Activated T-helper 17 cell treated with anti-CD3 and anti-CD28 coated beads, Interleukin-2, amount 50 U/mL, for 72 hours (primary cell): ENCODE measurements around the gene UBE4A. TPM values are rescaled to one million over a fixed set of nuclear protein-coding genes. Genes with fewer than 3 reads are reported as not detected.

ENCODE experiments used
- ATAC-seq: fragments of 150-1000 bp; cut with Tn5 transposase; replicated peaks from 2 replicates; pipeline ENCODE4 v1.10.0; 2021; ENCODE audit warnings: mild to moderate bottlenecking, moderate library complexity
- H3K27ac Mint-ChIP-seq: one replicate; pipeline ENCODE4 v1.8.0; 2022; ENCODE audit warnings: mixed read lengths
- H3K27me3 Mint-ChIP-seq: one replicate; pipeline ENCODE4 v1.8.0; 2022; ENCODE audit warnings: mixed read lengths
- H3K36me3 Mint-ChIP-seq: one replicate; pipeline ENCODE4 v1.8.0; 2022; ENCODE audit warnings: low read depth, mild to moderate bottlenecking, mixed read lengths
- H3K4me1 Mint-ChIP-seq: one replicate; pipeline ENCODE4 v1.8.0; 2022; ENCODE audit warnings: mixed read lengths
- H3K4me3 Mint-ChIP-seq: one replicate; pipeline ENCODE4 v1.8.0; 2022; ENCODE audit warnings: mild to moderate bottlenecking, mixed read lengths
- H3K9me3 Mint-ChIP-seq: one replicate; pipeline ENCODE4 v1.8.0; 2022; ENCODE audit warnings: mixed read lengths
- total RNA-seq, 2 donors: library from RNA; stranded (reverse); gene quantifications; one replicate each; pipeline ENCODE4 v1.2.3, GENCODE V29; 2022

The UBE4A gene, protein sequence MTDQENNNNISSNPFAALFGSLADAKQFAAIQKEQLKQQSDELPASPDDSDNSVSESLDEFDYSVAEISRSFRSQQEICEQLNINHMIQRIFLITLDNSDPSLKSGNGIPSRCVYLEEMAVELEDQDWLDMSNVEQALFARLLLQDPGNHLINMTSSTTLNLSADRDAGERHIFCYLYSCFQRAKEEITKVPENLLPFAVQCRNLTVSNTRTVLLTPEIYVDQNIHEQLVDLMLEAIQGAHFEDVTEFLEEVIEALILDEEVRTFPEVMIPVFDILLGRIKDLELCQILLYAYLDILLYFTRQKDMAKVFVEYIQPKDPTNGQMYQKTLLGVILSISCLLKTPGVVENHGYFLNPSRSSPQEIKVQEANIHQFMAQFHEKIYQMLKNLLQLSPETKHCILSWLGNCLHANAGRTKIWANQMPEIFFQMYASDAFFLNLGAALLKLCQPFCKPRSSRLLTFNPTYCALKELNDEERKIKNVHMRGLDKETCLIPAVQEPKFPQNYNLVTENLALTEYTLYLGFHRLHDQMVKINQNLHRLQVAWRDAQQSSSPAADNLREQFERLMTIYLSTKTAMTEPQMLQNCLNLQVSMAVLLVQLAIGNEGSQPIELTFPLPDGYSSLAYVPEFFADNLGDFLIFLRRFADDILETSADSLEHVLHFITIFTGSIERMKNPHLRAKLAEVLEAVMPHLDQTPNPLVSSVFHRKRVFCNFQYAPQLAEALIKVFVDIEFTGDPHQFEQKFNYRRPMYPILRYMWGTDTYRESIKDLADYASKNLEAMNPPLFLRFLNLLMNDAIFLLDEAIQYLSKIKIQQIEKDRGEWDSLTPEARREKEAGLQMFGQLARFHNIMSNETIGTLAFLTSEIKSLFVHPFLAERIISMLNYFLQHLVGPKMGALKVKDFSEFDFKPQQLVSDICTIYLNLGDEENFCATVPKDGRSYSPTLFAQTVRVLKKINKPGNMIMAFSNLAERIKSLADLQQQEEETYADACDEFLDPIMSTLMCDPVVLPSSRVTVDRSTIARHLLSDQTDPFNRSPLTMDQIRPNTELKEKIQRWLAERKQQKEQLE
- total RNA-seq: 10 to 100 TPM; 40.9 to 48.3 TPM

DNA sequence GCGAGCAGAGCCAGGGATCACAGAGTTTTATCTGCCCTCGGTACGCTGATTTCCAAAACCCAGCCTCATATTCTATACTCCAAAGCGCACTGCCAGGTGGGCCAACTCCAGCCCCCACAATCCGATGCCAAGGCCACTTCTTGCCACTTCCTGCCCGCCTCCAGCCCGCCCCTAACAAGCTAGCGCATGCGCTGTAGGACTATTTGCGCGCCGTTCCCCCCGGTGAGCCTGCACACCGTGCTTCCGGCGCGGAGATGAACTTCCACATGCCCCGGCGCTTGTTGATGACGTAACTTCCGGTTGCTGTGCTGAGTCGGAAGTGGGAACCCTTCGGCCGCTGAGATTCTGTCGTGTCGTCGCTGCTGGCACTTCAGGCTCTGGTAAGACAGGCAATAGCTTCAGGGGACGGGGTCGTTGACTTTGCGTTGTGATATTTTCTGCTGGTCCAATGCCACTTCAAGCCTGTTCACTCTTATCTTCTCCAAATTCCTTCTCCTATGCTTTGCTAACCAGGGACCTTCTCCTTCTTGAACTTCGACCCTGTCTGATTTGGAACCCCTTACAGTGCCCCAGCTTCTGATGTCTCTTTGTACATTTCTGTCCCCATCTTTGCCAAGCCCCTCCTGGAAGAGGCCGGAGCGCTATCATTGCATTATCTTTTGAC, at the start of gene UBE4A:
Gene UBE4A, plus strand, starts transcription at position 306 of the 664 bp plus-strand sequence. CDS start 5,481 bp downstream, outside the sequence.
- Mint-ChIP-seq H3K36me3 (peaks cover 51% of the 10 kb centered on the region), H3K4me3 (peak within 1 kb of the TSS; percentile 100), H3K4me1 (peaks cover 30% of the 10 kb centered on the region), H3K27ac (peak within 1 kb of the TSS; percentile 99), H3K9me3 (no peaks in the 10 kb centered on the region), H3K27me3 (no peaks in the 10 kb centered on the region)
- ATAC-seq: peak; percentile 98

DNA sequence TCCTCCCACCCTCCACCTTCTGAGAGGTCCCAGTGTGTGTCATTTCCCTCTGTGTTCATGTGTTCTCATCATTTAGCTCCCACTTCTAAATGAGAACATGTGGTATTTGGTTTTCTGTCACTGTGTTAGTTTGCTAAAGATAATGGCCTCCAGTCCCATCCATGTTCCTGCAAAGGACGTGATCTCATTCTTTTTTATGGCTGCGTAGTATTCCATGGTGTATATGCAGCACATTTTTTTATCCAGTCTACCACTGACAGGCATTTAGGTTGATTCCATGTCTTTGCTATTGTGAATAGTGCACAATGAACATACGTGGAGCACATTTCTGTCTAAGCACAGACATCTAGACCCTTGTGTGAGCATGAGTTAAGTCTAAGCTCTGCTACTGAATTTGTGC, 49.1 kb upstream of the UBE4A start:
- Mint-ChIP-seq H3K27ac (peak overlapping the region; percentile 10), H3K9me3 (peaks cover 3% of the 10 kb centered on the region), H3K27me3 (no peaks in the 10 kb centered on the region), H3K4me3 (peak overlapping the region; percentile 100), H3K4me1 (peaks cover 54% of the 10 kb centered on the region), H3K36me3 (peaks cover 99% of the 10 kb centered on the region)
- ATAC-seq: no peak

DNA sequence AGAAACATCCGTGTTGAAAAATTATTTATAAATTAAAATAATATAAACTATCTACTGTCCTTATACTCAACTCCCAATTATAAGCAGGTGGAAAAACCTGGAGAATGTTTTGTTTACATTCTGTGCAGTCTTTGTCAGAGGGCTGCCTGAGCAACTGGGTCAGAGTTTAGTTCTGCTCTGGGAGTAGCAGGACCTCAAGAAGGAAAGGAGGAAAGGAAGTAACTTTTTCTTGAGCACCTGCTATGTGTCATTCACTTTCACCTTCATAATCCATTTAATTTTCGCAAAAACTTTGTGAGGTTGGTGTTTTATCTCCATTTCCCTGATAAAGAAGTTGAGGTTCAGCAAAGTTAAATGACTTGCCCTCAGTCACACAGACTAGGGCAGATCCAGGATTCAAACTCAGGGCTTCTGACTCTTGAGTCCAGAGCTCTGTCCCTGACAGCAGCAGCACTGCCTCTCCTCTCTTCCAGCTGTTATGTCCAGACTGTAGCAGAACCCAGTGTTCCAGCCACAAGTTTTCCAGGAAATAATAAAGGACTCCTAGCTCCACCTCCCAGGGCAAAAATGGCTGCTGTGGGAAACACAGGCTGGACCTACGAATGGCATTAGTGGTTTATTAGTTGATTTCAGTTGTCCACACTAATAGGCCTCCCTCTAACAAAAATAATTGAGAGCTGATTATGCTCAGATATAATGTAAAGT, 48.5 kb upstream of the UBE4A start:
- peaks cover 99% of the 10 kb centered on the region for H3K36me3 Mint-ChIP-seq
- H3K27me3 Mint-ChIP-seq: no peaks in the 10 kb centered on the region
- H3K9me3 Mint-ChIP-seq: peaks cover under 1% of the 10 kb centered on the region
- ATAC-seq: no peak
- H3K4me3 Mint-ChIP-seq: peak overlapping the region; percentile 100
- peak overlapping the region; percentile 69 for H3K27ac Mint-ChIP-seq
- peaks cover 57% of the 10 kb centered on the region for H3K4me1 Mint-ChIP-seq

DNA sequence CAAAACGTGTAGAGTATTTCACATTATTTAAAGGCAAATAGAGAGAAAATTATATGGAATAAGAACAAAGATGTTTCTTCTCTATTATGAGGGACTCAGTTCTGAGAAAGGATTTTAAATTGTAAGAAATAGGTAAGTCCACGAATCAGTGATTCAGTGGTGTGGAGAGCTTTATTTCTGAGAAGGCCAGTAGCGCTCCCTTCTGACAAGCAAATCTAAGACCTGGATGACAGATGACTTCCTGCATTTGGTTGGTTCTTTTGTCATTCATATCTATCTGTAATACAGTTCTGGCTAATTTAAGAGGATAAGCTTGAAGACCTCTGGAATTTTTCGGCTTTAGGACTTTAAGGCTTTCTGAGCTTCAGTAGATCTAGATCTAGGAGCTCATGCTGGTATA, 47.9 kb upstream of the UBE4A start:
- Mint-ChIP-seq H3K27me3 (no peaks in the 10 kb centered on the region), H3K27ac (peak overlapping the region; percentile 69), H3K4me1 (peaks cover 60% of the 10 kb centered on the region), H3K9me3 (no peaks in the 10 kb centered on the region), H3K36me3 (peaks cover 99% of the 10 kb centered on the region), H3K4me3 (peak overlapping the region; percentile 100)
- no peak for ATAC-seq

DNA sequence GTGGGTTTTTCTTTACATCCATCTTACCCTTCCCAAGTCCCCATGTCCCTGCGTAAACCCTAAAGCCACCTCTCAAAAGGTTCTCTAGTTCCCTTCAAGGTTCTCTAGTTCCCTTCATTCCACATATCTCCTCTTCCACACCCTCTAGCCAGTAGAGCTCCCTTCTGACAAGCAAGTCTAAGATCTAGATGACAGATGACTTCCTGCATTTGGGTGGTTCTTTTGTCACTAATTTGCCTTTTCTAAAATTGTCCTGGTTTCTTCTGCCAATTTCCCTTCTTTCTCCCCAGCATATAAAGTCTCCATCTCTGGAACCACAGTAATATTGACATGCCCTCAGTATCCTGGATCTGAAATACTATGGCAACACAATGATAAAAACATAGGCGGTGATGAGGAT, 47.1 kb upstream of the UBE4A start:
- ATAC-seq: no peak
- peaks cover 98% of the 10 kb centered on the region for H3K36me3 Mint-ChIP-seq
- H3K9me3 Mint-ChIP-seq: no peaks in the 10 kb centered on the region
- H3K4me1 Mint-ChIP-seq: peaks cover 58% of the 10 kb centered on the region
- H3K27ac Mint-ChIP-seq: peak overlapping the region; percentile 67
- H3K27me3 Mint-ChIP-seq: no peaks in the 10 kb centered on the region
- peak overlapping the region; percentile 100 for H3K4me3 Mint-ChIP-seq

DNA sequence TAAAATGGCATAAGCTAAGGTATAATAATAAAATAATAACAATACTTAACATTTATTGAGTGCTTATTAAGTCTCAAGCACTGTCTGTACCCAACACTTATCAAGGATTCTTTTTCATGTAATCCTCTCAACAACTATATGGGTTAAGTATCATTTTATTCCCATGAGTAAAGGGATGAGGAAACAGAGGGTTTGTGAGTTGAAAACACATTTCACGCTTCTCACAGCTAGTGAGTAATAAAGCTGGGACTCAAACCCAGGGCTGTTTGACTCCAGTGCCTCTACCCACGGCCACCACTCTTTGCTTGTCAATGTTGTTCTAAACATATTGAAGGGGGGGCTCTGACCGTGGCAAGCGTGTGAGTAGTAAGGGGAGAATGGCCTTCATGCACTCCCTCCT, 46.2 kb upstream of the UBE4A start:
- ATAC-seq: no peak

DNA sequence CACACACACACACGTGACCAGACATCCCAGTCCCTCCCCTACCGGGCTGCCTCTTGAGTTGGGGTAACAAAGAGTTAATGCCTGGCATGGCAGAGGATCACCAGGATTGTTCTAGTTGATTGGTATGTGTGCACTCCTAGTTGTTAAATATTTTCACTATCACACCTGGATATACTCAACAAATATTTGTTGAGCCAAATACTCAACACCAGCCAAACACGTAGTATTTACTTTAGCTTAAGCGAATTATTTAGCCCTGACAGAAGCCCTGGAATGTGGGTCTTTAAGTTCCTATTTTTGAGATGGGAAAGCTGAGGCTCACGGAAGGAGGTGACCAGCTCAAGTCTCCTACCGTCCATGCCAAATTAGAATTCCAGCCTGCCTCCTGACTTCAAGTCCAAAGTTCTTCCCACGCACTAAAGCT, 44.4 kb upstream of the UBE4A start:
- ATAC-seq: no peak
- H3K4me3 Mint-ChIP-seq: peak overlapping the region; percentile 72
- H3K27ac Mint-ChIP-seq: peak overlapping the region; percentile 70

More for the DNA sequence above, 46.2 kb upstream of the UBE4A start:
- Mint-ChIP-seq H3K27ac (no peak overlapping the region), H3K9me3 (no peaks in the 10 kb centered on the region), H3K36me3 (peaks cover 91% of the 10 kb centered on the region), H3K4me1 (peaks cover 55% of the 10 kb centered on the region), H3K27me3 (no peaks in the 10 kb centered on the region), H3K4me3 (no peak overlapping the region)

DNA sequence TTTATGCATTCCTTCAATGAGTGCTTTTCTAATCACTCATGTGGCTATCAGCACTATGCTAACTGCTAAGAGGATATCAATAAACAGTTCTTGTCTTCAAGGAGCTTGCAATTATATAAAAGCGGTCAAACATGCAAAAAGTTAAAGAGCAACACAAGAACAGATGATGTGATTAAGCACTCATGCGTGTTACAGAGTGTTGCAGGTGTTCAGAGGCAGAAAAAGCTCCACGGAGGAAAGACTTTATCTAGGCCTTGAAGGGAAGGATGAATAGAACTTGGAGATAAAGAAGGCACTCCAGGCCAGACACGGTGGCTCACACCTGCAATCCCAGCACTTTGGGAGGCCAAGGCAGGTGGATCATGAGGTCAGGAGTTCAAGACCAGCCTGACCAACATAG, 41.3 kb upstream of the UBE4A start:
- ATAC-seq: no peak
- Mint-ChIP-seq H3K27me3 (no peaks in the 10 kb centered on the region), H3K4me1 (peaks cover 53% of the 10 kb centered on the region), H3K4me3 (no peak overlapping the region), H3K36me3 (peaks cover 42% of the 10 kb centered on the region), H3K9me3 (no peaks in the 10 kb centered on the region), H3K27ac (no peak overlapping the region)

More for the DNA sequence above, 44.4 kb upstream of the UBE4A start:
- Mint-ChIP-seq H3K36me3 (peaks cover 73% of the 10 kb centered on the region), H3K4me1 (peaks cover 61% of the 10 kb centered on the region), H3K27me3 (no peaks in the 10 kb centered on the region), H3K9me3 (no peaks in the 10 kb centered on the region)

DNA sequence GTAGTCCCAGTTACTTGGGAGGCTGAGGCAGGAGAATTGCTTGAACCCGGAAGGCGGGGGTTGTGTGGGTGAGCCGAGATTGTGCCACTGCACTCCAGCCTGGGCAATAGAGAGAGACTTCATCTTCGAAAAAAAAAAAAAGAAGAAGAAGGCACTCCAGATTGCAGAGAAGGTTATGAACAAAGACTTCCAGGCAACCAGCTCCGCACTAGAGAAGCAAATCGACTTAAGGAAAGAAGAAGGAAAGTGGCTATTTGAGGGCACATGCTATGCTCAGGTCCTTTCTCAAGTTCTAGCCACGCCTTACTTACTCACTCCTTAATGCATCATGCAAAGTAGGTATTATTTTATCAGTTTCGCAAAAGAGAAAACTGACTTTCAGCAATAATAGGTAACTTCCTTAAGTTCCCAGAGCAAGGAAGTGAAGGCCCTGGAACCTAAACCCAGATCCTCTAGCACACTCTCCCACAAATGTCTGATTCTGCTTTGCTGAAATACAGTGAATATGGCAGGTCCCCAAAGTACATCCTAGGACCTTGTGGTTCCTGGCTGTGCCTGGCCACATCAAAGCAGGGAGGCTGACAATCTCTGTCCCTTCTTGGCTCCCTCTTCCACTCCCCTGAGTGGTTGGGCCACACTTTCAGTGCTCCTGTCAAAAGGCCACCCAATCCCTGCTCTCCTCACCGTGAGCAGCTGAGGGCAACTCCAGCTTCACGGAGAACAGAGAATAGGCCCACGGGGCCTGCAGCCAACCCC, 40.6 kb upstream of the UBE4A start:
- Mint-ChIP-seq H3K27me3 (no peaks in the 10 kb centered on the region), H3K36me3 (peaks cover 37% of the 10 kb centered on the region), H3K9me3 (no peaks in the 10 kb centered on the region), H3K27ac (peak overlapping the region; percentile 44), H3K4me3 (peak overlapping the region; percentile 12), H3K4me1 (peaks cover 55% of the 10 kb centered on the region)
- ATAC-seq: no peak

DNA sequence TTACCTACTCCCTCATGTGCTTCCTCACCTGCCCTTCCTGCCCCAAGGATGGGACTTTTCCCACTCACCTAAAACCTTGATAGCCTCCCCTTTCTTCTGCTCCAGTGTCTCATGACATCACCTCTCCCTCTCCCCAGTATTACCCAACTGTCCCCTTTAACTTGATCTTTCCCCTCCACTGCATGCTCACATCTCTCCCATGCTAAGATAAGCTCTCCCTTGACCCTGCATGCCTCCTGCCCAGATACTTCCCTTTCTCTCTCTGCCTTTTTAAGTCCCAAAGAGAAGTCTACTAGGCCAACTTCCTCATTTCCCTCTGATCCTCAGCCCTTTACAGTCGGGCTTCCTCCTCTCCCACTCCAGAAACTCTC, 40.1 kb upstream of the UBE4A start:
- Mint-ChIP-seq H3K27ac (peak overlapping the region; percentile 44), H3K27me3 (no peaks in the 10 kb centered on the region), H3K36me3 (peaks cover 31% of the 10 kb centered on the region), H3K4me1 (peaks cover 49% of the 10 kb centered on the region), H3K9me3 (no peaks in the 10 kb centered on the region), H3K4me3 (peak overlapping the region; percentile 12)
- no peak for ATAC-seq

DNA sequence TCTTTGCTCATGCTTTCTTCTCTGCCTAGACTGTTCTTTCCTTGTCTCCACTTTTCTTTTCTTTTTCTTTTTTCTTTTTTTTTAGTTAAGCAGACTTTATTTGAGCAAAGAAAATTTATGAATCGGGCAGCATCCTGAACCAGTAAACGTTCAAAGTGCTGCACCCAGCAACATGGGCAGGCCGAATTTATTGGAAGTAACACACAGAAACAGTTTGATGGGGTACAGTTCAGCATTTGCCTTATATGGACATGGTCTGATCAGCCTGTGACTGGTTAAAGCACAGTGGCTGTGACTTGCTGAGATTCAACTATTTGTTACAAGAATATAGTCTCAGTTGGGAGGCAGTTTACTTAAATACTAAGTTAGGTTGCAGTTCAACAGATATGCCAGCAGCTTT, 38.9 kb upstream of the UBE4A start:
- no peaks in the 10 kb centered on the region for H3K9me3 Mint-ChIP-seq
- H3K27me3 Mint-ChIP-seq: no peaks in the 10 kb centered on the region
- peaks cover 42% of the 10 kb centered on the region for H3K4me1 Mint-ChIP-seq
- H3K4me3 Mint-ChIP-seq: no peak overlapping the region
- no peak for ATAC-seq
- H3K27ac Mint-ChIP-seq: peak overlapping the region; percentile 44
- peaks cover 19% of the 10 kb centered on the region for H3K36me3 Mint-ChIP-seq

DNA sequence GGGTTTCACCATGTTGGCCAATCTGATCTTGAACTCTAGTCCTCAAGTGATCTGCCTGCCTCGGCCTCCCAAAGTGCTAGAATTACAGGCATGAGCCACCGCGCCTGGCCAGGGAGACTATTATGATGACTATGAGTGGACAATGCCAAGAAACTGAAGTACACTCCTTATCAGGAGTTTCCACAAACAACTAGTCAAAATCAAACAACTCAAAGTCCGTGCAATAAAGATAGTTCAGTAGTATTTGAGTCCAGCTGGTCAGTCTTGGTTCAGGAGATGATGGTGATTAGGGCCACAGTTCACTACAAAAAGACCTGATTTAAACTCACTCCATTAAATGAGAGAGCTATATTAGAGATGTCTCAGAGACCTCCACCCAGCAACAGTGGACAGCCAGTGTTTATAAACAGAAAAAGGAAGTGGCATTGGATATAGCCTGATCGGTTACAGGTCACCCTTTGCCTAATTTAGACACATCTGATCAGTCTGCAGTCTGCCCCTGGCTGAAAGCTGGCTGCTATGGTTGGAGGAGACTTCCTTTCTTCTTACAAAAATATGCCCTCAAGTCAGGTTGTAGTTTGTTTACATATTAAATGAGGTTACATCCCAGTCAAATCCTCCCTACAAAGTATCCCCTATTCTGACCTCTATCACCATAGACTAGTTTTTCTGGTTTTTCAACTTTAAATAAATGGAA, 37.9 kb upstream of the UBE4A start:
- Mint-ChIP-seq H3K36me3 (peaks cover 9% of the 10 kb centered on the region), H3K27me3 (no peaks in the 10 kb centered on the region), H3K4me3 (no peak overlapping the region), H3K27ac (peak overlapping the region; percentile 31), H3K4me1 (peaks cover 32% of the 10 kb centered on the region), H3K9me3 (no peaks in the 10 kb centered on the region)
- ATAC-seq: no peak
